T-helper 1 cell (primary cell): Measurements from ENCODE around the gene FAM25A.
A peak's percentile ranks its signal among the peaks of the same experiment; 100 is the strongest.
"Not testable (repeated sequence)": the region's sequence is repeated elsewhere in the genome, so short reads cannot be mapped to it uniquely, and the experiment has no call there.

Source experiments
- DNase-seq, 5 donors: peaks; one replicate each; pipeline ENCODE4 v3.0.0-alpha.2; 2012 to 2020

Gene FAM25A

GRCh38 chr10:87014986-87015716, 4.9 kb upstream of the FAM25A start:
- DNase-seq: not testable (repeated sequence)

- DNase-seq: not testable (repeated sequence)
These were observed 2.0 kb upstream of the FAM25A start for GRCh38 chr10:87018127-87018526.

GRCh38 chr10:87019066-87019465, 1.0 kb upstream of the FAM25A start:
- DNase-seq: not testable (repeated sequence)

- not testable (repeated sequence) for DNase-seq
These were observed 590 bp upstream of the FAM25A start for GRCh38 chr10:87019504-87019903.

GRCh38 chr10:87025285-87025958, 5.3 kb downstream of the FAM25A start:
- DNase-seq: peak in 1 of 5 donors; percentile 75

- not testable (repeated sequence) for DNase-seq
These were observed 6.8 kb downstream of the FAM25A start for GRCh38 chr10:87026747-87027508.

- not testable (repeated sequence) for DNase-seq
These were observed 10.3 kb downstream of the FAM25A start for GRCh38 chr10:87030419-87030818.

- no peak for DNase-seq
These were observed 11.0 kb downstream of the FAM25A start for GRCh38 chr10:87030912-87031635.

- DNase-seq: no peak
These were observed 16.5 kb downstream of the FAM25A start for GRCh38 chr10:87036623-87037022.

- DNase-seq: no peak
These were observed 18.2 kb downstream of the FAM25A start for GRCh38 chr10:87038286-87038717.

- no peak for DNase-seq
These were observed 18.7 kb downstream of the FAM25A start for GRCh38 chr10:87038786-87039185.

- DNase-seq: not testable (repeated sequence)
These were observed 23.5 kb downstream of the FAM25A start for GRCh38 chr10:87043579-87043978.

GRCh38 chr10:87045434-87045938, 25.4 kb downstream of the FAM25A start:
- DNase-seq: no peak

- no peak for DNase-seq
These were observed 33.0 kb downstream of the FAM25A start for GRCh38 chr10:87053111-87053510.

- DNase-seq: no peak
These were observed 33.6 kb downstream of the FAM25A start for GRCh38 chr10:87053577-87054181.

- peak in 1 of 5 donors; percentile 17 for DNase-seq
These were observed 34.5 kb downstream of the FAM25A start for GRCh38 chr10:87054373-87055295.

GRCh38 chr10:87058171-87058570, 38.1 kb downstream of the FAM25A start:
- DNase-seq: no peak

GRCh38 chr10:87059401-87059800, 39.3 kb downstream of the FAM25A start:
- DNase-seq: no peak

- no peak for DNase-seq
These were observed 40.3 kb downstream of the FAM25A start for GRCh38 chr10:87060280-87060928.

- DNase-seq: no peak
These were observed 44.6 kb downstream of the FAM25A start for GRCh38 chr10:87064651-87065050.
